T-helper 9 cell (primary cell): Measurements from ENCODE around the gene EFTUD2.

ENCODE experiments used
- DNase-seq: peaks from one replicate; pipeline ENCODE4 v3.0.0-alpha.2; 2020

The EFTUD2 gene

GRCh38 chr17:44804302-44805089, 94.7 kb downstream of the EFTUD2 start:
- no peak for DNase-seq

- no peak for DNase-seq
Observed at GRCh38 chr17:44801880-44802279, 97.4 kb downstream of the EFTUD2 start.
